HG03039 (cell line): ENCODE results near the gene SFMBT2.
"Not testable (repeated sequence)": the region's sequence is repeated elsewhere in the genome, so short reads cannot be mapped to it uniquely, and the experiment has no call there.

ENCODE experiments used
- ATAC-seq: cut with Tn5 transposase; IDR thresholded peaks from one replicate; pipeline ENCODE4 v1.9.1; 2021; ENCODE audit warnings: mild to moderate bottlenecking, moderate library complexity; ENCODE audit not compliant: unreplicated experiment

SFMBT2 gene

DNA sequence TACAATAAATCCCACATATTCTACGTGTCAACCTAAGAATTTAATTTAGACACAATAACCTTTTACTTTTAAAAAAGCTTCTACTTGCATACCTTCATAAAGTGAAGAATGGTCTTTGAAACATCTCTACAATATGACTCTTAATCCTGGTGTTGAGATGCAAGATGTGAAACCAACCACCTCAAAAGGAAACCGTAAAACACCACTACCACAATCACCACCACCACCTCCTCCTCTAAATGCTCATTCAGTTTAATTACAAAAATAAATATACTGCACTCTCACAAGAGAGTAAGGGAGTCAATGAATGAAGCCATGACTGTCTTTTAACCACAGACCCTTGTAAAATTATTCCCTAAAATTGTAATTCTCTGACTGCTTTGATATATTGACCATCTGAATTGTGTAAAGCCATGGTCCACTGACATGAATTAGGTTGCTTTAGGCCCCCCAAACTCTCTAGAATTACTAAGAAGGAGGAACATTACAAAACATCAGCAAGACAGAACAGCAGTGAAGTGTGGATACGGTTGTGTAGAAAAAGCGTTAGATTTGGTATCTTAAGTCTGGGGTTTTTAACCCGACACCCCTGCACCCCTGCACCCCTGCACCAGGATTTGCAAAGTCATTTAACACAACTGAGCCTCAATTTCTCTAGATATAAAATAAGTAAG, 171.4 kb downstream of the SFMBT2 start:
- peak; percentile 50 for ATAC-seq

DNA sequence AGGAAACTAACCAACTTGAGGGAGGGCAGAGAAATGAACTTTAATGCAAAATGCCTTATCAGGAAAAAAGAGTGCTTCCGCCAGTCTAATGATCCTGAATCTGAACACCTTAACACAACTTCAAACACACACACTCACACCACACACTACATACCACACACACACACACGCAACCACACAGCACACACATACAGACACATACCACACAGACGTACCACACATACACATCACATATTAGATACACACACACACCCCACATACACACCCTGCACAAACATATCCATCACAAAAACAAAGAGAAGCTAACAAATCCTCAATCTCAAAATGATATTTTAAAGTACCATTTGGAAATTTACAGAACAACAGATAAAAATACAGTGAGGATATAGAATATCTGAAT, 175.5 kb downstream of the SFMBT2 start:
- ATAC-seq, result no peak

DNA sequence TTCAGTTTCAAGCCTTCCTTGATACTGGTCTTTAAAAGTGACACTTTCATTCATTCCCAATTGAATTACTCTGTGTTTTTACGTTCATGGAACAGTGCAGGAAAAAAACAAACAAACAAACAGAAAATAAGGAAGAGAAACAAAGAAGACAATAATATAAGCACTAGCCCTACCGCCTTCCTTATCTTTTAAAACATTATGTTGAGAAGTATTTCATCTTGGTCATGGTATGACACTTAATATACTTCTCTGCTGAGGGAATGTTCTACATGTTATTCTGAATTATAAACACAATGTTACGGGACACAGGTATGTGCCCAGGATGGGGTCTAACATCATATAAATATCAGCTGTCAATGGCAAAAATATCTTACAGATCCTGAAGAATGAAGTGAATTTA, 176.7 kb downstream of the SFMBT2 start:
- ATAC-seq, result no peak

DNA sequence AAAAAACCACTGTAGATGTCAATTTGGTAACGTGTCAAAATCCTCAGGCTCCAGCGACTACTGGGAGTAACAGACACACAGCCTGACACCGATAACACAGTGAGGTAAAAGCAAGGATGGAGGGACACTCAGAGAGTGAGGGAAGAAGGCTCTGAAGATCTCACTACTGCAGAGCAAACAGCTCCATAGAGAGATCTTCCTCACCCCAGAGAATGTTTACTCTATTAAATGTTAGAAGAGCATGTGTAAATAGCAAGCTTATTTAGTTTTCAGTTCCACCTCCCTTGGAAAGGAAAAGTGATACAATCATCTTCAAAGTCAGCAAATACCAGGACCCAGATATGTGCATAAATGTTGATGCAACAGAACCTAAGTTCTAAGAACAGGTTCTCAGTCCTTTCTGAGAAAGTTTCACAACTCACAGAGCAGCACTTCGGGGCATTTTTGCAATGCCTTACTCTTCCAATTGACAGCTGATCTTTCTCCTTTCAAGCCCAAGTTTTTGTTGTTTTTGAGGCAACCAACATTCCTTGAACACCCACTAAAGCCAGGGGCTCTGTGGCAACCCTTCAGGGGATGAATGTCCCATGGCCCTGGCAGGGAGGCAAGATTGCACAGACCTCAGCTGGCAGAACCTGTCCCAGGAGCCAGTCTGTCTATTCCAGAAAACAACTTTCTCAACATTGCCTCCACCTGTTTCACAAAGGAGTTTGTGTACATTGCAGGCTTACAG, 177.4 kb downstream of the SFMBT2 start:
- no peak for ATAC-seq

DNA sequence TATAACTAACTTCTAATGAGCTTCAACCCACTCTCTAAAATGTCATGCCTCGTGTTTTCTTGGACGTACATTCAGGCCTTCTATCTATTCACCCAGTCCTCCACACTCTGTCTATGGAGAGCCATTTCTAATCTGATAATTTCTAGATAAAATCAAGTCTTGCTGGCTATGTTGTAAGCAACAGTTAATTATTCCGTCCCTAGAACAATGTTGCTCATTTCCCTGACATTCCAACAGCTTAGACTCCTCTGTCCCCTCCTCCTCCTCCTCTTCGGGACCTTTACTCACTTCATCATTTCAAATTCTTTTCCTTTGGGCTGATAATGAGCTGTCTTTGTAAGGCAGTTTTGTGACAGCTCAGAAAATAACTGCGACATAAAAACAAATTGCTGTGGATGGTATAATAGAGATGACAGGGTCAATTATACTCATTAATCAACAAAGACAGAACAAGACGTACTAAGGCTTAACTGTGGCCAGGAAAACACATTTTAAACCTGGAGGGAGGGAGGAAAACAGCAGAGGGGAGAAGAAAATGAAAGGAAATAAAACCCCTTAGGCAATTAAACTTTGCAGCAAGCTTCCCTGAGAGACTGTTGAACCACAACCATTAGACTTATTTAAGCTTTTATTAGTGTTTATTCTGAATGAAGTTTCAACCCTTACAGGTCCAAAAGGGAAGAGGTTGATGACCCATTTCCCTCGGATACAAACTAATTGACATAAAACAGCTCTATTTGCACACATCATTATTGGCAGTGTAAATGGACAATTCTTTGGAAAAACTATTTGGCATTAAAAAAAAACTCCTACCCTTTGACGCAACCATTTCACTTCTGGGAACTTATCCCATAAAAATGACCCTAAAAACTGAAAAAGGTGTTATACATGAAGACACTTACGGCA, 179.1 kb downstream of the SFMBT2 start:
- ATAC-seq, result no peak

DNA sequence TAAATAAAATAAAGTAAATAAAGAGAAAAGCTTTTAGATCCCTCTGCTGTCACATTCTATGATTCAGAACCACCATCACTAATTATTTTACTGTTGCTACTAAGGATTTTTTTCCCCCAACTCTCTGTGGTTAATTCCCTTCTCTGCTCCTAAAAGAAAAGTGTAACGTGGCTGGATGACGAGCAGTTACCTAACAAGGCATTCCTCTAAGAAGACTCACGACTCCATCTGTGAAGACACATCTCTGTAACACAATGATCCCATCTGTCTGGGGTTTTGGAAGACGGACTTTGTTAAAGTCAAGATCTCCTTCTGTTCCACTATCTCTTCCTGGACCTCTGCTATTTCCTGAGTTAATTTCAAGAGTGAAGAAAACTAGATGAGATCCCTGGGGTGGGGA, 179.9 kb downstream of the SFMBT2 start:
- ATAC-seq, result no peak

DNA sequence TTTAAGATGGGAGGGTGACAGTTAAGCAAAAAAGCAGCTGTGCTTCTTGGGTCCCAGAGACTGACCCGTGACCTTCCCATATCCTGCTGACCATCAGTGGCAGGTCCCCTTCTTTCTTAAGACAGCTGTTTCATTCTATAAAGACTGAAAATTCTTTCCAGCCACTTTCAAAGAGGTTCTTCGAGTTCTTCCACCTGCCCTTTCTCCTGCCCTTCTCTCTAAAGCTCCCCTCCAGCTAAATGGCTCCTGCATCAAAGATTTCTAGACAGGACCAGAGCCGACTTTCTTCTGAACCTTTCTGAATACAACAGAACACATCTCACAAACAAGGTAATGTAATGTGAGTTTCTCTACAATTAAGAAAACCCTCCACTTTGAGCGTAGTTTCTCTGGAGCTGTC, 180.8 kb downstream of the SFMBT2 start:
- no peak for ATAC-seq

DNA sequence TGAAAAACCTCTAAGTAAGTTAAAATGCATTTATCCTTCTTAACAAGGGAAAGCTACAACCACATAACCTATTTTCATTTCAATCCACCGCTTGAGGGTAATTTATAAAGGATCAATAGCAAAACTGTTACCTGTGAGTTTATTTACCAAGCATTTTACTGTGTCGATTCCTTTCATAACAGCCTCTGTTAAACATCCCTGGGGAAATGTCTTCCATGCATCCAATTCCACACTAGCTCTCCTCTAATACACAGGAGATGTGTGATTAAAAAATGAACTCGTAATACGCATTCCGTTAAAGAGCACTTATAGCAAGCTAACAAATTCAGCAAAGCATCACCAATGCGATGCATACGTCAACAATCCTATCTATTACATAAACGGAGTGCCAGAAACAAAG, 185.7 kb downstream of the SFMBT2 start:
- no peak for ATAC-seq

DNA sequence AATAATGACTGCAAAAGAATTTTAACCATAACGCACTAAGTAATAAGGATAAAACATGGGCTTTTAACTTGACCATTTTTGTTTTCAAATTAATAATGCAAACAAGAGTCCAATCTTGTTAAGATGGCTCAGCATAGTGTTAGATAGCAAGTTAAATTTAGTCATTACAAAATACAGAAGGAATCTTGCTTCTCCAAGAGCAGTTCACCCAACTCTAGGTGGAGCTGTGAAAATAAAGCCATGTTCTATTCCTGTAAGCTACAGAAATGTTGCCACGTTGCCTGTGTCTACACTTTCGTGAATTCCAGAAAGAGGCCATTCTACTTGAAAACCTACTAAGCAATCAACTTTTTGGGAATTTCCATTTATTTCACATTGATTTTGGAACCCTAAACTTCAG, 191.9 kb downstream of the SFMBT2 start:
- ATAC-seq, result no peak

DNA sequence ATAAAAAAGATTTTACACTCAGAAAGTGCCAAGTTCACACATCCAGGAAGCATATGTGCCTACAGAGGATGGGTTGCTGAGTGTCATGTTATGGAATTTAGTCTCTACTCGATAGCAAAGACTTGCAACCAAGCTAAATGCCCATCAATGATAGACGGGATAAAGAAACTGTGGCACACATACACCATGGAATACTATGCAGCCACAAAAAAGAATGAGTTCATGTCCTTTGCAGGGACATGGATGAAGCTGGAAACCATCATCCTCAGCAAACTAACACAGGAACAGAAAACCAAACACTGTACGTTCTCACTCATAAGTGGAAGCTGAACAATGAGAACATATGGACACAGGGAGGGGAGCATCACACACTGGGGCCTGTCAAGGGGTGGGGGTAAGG, 198.1 kb downstream of the SFMBT2 start:
- not testable (repeated sequence) for ATAC-seq

DNA sequence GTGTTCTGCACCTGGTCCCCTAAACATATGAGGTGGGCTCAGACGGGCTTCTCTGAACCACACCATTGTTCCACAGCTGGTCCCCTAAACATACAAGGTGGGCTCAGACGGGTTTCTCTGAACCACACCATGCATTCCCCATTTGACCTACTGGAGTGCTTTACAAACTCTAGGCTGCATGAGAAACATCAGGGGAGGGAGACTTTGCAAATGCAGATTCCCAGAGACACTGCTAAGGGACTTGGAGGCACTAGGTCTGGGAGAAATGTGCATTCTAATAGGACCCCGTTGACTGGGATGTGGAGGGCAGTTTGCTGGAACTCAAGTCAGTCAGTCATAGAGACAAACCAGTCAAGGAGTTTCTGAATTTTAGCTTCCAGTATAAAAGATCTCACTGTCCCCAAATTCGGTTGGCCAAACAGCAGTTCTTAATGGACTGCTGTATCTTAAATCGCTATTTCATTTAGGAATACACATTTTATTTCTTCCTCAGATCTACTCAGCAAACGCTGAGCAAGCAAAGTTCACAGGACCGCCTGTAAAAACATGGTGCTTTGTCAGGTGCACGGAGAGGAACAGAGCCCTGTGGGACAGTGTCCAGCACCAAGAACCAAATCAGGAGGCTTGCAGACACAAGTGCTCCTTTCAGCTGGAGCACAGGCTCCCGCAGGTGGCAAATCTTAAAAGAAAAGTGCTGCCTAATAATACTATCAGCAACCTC, 198.8 kb downstream of the SFMBT2 start:
- ATAC-seq, result no peak

DNA sequence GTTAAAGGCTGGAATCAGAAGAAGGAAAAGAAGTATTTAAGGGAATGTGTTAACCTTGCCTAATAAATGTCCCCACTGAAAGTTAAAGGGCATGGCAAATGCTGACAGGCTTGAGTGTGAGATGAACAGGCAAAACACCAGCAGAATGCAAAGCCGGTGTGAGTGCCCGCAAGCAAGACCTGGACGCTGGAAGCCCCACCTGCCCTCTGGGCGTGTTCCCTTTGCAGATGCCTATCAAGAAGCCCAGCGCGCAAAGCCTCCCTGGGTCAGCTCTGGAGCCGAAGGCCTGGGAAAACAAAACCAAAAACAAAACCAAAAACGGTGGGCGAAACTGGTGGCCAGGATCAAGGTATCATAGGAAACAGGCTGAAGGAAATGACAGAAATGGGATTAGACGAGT, 200.3 kb downstream of the SFMBT2 start:
- no peak for ATAC-seq

DNA sequence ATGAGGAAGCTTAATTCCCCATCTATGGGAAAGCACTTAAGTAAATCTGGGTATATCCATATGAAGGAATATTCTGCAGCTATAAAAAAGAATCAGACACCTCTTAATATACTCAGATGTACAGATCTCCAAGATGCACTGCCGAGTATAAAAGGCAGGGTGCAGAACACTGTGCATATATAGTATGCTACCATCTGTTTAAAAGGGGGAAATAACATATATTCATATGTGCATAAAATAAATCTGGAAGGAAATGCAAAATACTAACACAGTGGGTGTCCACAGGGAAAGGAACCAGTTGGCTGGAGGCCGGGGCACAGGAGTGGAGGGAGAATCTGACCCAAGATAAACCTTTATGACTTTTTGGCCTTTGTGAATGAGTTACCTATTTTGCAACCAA, 201.4 kb downstream of the SFMBT2 start:
- no peak for ATAC-seq

DNA sequence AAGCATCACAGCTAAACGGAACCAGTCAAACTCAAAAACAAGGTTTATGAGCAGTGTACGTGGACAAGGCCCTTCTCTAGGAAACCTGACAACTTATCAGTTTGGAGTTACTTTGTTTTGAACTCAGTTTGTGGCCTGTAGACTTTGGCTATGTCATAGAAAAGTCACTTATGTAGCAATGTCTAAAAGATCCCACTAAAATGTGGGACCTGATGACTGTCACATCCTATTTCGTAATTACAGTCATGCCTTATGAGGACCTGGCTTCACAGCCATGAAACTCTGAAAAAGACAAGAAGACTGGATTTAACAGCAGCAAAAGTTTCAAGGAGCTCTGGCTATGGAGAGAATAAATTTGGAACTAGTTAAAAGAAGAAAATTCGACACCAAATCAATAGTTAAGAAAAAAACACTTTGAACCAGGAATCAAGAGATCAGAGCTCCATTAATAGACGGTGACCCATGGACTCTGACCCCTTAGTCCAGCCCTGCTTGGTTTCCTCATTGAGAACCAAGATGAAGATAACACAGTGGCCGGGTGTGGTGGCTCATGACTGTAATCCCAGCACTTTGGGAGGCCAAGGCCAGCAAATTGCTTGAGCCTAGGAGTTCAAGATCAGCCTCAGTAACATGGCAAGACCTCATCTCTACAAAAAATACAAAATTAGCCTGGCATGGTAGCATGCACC, 204.3 kb downstream of the SFMBT2 start:
- no peak for ATAC-seq

DNA sequence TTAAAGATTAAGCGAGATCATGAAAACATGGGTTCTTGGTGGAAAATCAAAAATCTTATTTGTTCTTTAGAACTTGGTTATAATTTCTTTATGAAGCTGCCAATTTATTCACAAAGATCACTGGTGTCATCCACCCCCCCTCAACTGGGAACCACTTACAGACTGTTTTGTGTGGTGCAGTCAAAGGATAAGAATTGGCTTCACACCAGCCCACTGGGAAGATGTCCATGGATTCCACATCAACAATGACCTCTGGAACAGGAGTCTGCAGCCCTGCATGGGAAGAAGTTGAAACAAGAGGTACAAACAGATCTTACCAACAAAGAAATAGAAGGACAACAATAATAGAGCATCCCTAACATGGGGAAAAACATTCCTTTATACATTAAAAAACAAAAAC, 205.2 kb downstream of the SFMBT2 start:
- ATAC-seq, result no peak

DNA sequence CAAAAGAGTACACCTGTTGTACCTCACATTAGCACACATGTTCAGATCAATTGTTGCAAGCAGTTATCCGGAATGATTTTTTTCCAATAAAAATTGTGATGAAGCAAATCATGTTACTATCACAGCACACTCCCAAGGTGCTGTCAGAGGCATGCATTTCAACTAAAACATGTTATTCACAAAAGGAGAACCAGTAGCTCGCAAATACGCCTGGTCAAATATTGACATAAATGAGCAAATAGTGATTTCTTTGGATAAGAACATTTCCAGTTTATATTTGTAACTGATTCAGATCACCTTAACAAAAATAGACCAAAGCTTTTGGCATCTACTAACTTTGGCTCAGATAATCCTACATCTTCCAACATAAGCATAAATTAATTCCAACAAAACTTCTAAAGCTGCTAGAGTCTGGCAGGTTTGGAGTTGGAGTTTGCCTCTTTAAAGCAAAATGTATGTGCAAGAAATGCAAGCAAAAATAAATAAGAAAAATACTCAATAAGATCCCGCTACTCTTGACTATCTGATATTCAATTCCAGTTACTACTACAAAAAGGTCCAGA, 208.0 kb downstream of the SFMBT2 start:
- no peak for ATAC-seq

DNA sequence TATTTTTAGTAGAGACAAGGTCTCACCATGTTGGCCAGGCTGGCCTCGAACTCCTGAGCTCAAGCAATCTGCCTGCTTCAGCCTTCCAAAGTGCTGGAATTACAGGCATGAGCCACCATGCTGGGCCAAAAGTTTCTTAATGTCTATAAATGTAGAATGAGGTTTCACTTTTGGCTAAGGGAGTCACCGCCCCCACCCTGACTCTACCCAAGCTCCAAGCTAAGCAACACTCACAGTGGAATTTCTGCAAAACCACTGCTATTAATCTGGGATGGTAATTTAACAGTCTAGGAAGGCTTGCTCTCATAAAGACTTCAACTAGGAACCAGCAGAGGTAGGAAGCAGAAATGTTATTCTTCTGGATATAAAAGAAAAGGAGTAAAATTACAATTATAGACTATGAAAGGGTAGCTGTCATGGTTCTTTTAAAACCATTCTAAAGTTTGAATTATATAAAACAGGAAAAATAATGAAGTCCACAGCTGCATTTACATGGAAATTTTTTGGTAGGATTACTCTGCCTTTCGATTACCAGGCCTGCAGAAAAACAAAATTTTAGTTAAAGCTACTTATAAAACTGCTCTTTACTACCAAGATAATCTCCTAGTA, 211.6 kb downstream of the SFMBT2 start:
- no peak for ATAC-seq

DNA sequence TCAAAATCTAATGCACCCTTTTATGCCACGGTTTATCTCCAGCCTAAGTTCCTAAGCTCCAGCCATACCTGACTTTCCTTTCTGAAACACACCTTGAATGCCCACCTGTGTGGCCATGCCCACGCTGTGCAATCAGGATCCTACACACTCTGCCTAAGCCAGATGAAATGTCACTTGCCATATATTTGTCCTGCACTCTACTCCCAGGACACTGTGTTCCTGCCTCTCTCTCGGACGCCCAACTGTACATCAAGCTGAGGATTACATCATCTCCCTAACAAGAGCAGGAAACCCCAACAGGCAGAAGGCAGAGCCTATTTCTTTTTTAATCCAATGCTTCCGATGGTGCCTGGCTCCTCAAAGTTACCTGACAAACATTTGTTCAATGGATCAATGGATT, 214.6 kb downstream of the SFMBT2 start:
- ATAC-seq, result no peak

DNA sequence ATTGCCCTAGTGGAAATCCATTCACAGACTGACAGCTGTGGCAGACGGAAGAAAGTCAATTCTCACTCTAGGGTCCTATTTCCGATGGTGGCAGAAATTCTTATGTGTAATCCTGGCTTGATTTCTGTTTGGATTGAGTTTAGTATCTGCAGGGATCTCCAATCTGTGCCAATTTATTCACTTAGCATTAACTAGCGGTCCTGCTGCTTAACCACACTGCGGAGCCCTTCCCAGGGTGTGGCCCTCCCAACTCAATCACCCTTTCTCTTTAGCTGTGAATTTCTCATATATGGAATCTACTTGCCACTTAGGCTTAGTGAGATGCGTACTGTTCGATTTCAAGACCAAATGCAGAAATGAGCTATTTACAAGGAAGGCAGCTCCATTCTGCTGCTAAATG, 215.7 kb downstream of the SFMBT2 start:
- ATAC-seq, result no peak

DNA sequence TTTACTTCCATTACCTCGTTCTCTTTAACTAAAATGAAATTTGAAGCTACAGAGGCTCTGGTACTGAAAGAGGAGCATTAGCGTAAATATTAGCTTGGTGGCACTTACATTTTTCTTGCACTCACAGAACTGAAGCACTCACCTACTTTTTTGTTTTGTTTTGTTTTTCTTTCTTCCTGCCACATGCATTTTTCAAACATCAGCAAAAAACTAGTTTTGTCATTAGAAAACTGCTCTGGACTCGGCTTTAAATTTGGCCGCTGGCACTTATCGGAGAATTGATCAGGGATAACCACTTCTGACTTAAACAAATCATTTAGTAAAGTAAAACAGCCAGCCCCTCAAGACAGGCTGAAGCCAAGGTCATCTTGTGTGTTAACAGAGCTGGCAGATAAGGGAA, 216.3 kb downstream of the SFMBT2 start:
- ATAC-seq, result no peak
